ENCODE data around the gene MAMDC2. TPM values are rescaled to one million over a fixed set of nuclear protein-coding genes. Genes with fewer than 3 reads are reported as not detected.

Gene MAMDC2
- total RNA-seq, 2 donors from 2014 or later: 0.44 to 1.4 TPM

- no peaks in the 10 kb centered on the region for H3K27me3 ChIP-seq (ENCODE audit: control insufficient read depth, insufficient read depth, low read length, poor library complexity, severe bottlenecking)
- no peak overlapping the region for H3K4me3 ChIP-seq (ENCODE audit: low read length)
- Mint-ChIP-seq H3K27ac (no peak overlapping the region), H3K36me3 (ENCODE audit: low read depth) (no peaks in the 10 kb centered on the region), H3K4me1 (peaks cover 6% of the 10 kb centered on the region), H3K9me3 (no peaks in the 10 kb centered on the region), H3K27me3 (ENCODE audit: insufficient read depth) (peaks cover 1% of the 10 kb centered on the region), H3K4me3 (no peak overlapping the region)
- DNase-seq: no peak
- no peak for TF ChIP-seq CTCF (conservative IDR thresholded peaks at IDR 0.05)
- H3K4me1 ChIP-seq (ENCODE audit: control insufficient read depth, insufficient read depth, low read length): no peaks in the 10 kb centered on the region
- no peak overlapping the region for H3K9ac ChIP-seq (ENCODE audit: extremely low read depth, low read length, poor library complexity, severe bottlenecking)
- no peaks in the 10 kb centered on the region for H3K9me3 ChIP-seq (ENCODE audit: control insufficient read depth, low read length)
- H3K27ac ChIP-seq (ENCODE audit: low read depth, low read length): no peak overlapping the region
- H3K36me3 ChIP-seq (ENCODE audit: control insufficient read depth, insufficient read depth, low read length): no peaks in the 10 kb centered on the region
- WGBS, 2 experiments (ENCODE audit: insufficient coverage in 1 of 2, insufficient read length in 1 of 2): 87% methylated on average over 2 of the region's 2 CpGs; no CpG with 5 or more reads in 1 of the 2 experiments
These were observed 35.9 kb downstream of the MAMDC2 start for GRCh38 chr9:70079417-70080037.

GRCh38 chr9:70080481-70081119 lies 37.0 kb downstream of the MAMDC2 start:
- Histone ChIP-seq H3K4me1 (ENCODE audit: control insufficient read depth, insufficient read depth, low read length) (no peaks in the 10 kb centered on the region), H3K27ac (ENCODE audit: low read depth, low read length) (no peak overlapping the region), H3K9ac (ENCODE audit: extremely low read depth, low read length, poor library complexity, severe bottlenecking) (no peak overlapping the region), H3K36me3 (ENCODE audit: control insufficient read depth, insufficient read depth, low read length) (no peaks in the 10 kb centered on the region), H3K4me3 (ENCODE audit: low read length) (no peak overlapping the region), H3K27me3 (ENCODE audit: control insufficient read depth, insufficient read depth, low read length, poor library complexity, severe bottlenecking) (no peaks in the 10 kb centered on the region), H3K9me3 (ENCODE audit: control insufficient read depth, low read length) (no peaks in the 10 kb centered on the region)
- no peak for DNase-seq
- Mint-ChIP-seq H3K36me3 (ENCODE audit: low read depth) (no peaks in the 10 kb centered on the region), H3K27me3 (ENCODE audit: insufficient read depth) (peaks cover 1% of the 10 kb centered on the region), H3K4me1 (peaks cover 6% of the 10 kb centered on the region), H3K27ac (no peak overlapping the region), H3K4me3 (no peak overlapping the region), H3K9me3 (no peaks in the 10 kb centered on the region)
- WGBS, 2 experiments (ENCODE audit: insufficient coverage in 1 of 2, insufficient read length in 1 of 2): 86 to 100% methylated on average over 1 to 5 of the region's 5 CpGs
- no peak for TF ChIP-seq CTCF (conservative IDR thresholded peaks at IDR 0.05)

GRCh38 chr9:70081120-70081495 lies 37.5 kb downstream of the MAMDC2 start:
- H3K36me3 ChIP-seq (ENCODE audit: control insufficient read depth, insufficient read depth, low read length): no peaks in the 10 kb centered on the region
- no peak overlapping the region for H3K27ac Mint-ChIP-seq
- no peak overlapping the region for H3K4me3 ChIP-seq (ENCODE audit: low read length)
- H3K9me3 Mint-ChIP-seq: no peaks in the 10 kb centered on the region
- WGBS, 2 experiments (ENCODE audit: insufficient coverage in 1 of 2, insufficient read length in 1 of 2): 72% methylated on average over 1 of the region's 1 CpG; no CpG with 5 or more reads in 1 of the 2 experiments
- H3K4me1 Mint-ChIP-seq: peaks cover 6% of the 10 kb centered on the region
- H3K27me3 Mint-ChIP-seq (ENCODE audit: insufficient read depth): peaks cover 1% of the 10 kb centered on the region
- no peak for DNase-seq
- no peak overlapping the region for H3K9ac ChIP-seq (ENCODE audit: extremely low read depth, low read length, poor library complexity, severe bottlenecking)
- no peak overlapping the region for H3K27ac ChIP-seq (ENCODE audit: low read depth, low read length)
- peak; percentile 10 for TF ChIP-seq CTCF (conservative IDR thresholded peaks at IDR 0.05)
- no peak overlapping the region for H3K4me3 Mint-ChIP-seq
- no peaks in the 10 kb centered on the region for H3K4me1 ChIP-seq (ENCODE audit: control insufficient read depth, insufficient read depth, low read length)
- no peaks in the 10 kb centered on the region for H3K36me3 Mint-ChIP-seq (ENCODE audit: low read depth)
- H3K27me3 ChIP-seq (ENCODE audit: control insufficient read depth, insufficient read depth, low read length, poor library complexity, severe bottlenecking): no peaks in the 10 kb centered on the region
- no peaks in the 10 kb centered on the region for H3K9me3 ChIP-seq (ENCODE audit: control insufficient read depth, low read length)
